Testis (tissue), 5 donors: ENCODE results near the gene MT4. TPM values are rescaled to one million over a fixed set of nuclear protein-coding genes. Genes with fewer than 3 reads are reported as not detected.

ENCODE experiments used
- DNase-seq: peaks from one replicate; pipeline ENCODE4 v3.0.0-alpha.2; 2019
- H3K27ac ChIP-seq, 2 donors: fragments of 200-600 bp; sonication (generic); one replicate each; pipeline ENCODE4 v1.5.1; 2019
- H3K27me3 ChIP-seq: fragments of 200-600 bp; sonication (generic); one replicate; pipeline ENCODE4 v1.5.1; 2019
- H3K36me3 ChIP-seq: fragments of 200-600 bp; sonication (generic); one replicate; pipeline ENCODE4 v1.5.1; 2017; ENCODE audit warnings: low read depth; ENCODE audit errors: missing control alignments
- H3K4me1 ChIP-seq: fragments of 200-600 bp; sonication (generic); one replicate; pipeline ENCODE4 v1.5.1; 2019
- H3K4me3 ChIP-seq, 2 donors: fragments of 200-600 bp; sonication (generic); one replicate each; pipeline ENCODE4 v1.5.1; 2017 to 2019
- H3K9me3 ChIP-seq: fragments of 200-600 bp; sonication (generic); one replicate; pipeline ENCODE4 v1.5.1; 2017
- CTCF ChIP-seq, 3 experiments: fragments of 450-650 bp in 2 of 3; fragments of 200-600 bp in 1 of 3; sonication (generic) in 1 of 3; IDR thresholded peaks; one replicate each; pipeline ENCODE4 v1.5.1; 2016 to 2019; ENCODE audit warnings: antibody characterized with exemption in 3 of 3, mild to moderate bottlenecking in 2 of 3, moderate library complexity in 1 of 3
- POLR2A ChIP-seq: fragments of 450-650 bp; IDR thresholded peaks from one replicate; pipeline ENCODE4 v1.6.1; 2017; ENCODE audit warnings: antibody characterized with exemption, mild to moderate bottlenecking, moderate library complexity
- WGBS, 2 donors: methylation state at CpG; one replicate each; pipeline ENCODE4 v1.1.5; 2018; 5-methylcytosine and 5-hydroxymethylcytosine counted together
- intact Hi-C: fragments of 100-400 bp; cut with DNase I; formaldehyde crosslinking; loops from one replicate; pipeline ENCODE4 v1.15.1; 2023; ENCODE audit warnings: low total_unique reads
- long read RNA-seq, 2 donors: transcript quantifications; one replicate each; lab custom pipeline, GENCODE V29; 2026
- polyA plus RNA-seq: library from polyadenylated mRNA; stranded (reverse); fragments of 350-450 nt; fragmentation: Illumina TruSeq; extraction: RNeasy Lipid Tissue Mini Kit (QIAGEN cat#74804); gene quantifications from one replicate; pipeline ENCODE4 v1.2.3, GENCODE V29; 2014; ENCODE audit warnings: low read depth, low replicate concordance; ENCODE audit not compliant: insufficient read depth
- total RNA-seq, 2 donors: library from RNA; depleted of rRNA; stranded (reverse); fragments of >200 nt; gene quantifications; one replicate each; pipeline ENCODE4 v1.2.3, GENCODE V29; 2016

MT4 gene
- not detected for total RNA-seq
- polyA plus RNA-seq = 2.3 TPM
- long read RNA-seq, donor 1, partial matches to known transcripts = 0 of 2 reads
- long read RNA-seq, donor 1, other reads (novel, unspliced or antisense) = 0 of 2 reads
- long read RNA-seq, donor 2, partial matches to known transcripts = 0 of 3 reads
- long read RNA-seq, donor 2, other reads (novel, unspliced or antisense) = 0 of 3 reads

GRCh38 chr16:56564793-56565477 is at the start of gene MT4:
TSS of gene MT4 (plus strand) at chr16:56565073. CDS start at chr16:56565129, 56 bp downstream.
- intact Hi-C loops = no loop called here
- H3K27me3 ChIP-seq = no peaks in the 10 kb centered on the region
- no peaks in the 10 kb centered on the region for H3K9me3 ChIP-seq
- WGBS, 2 donors = 79 to 86% methylated on average over 6 to 12 of the region's 12 CpGs
- no peaks in the 10 kb centered on the region for H3K36me3 ChIP-seq
- DNase-seq = no peak
- TF ChIP-seq CTCF (IDR thresholded peaks at IDR 0.05) (no peak), POLR2A (no peak)
- no peaks in the 10 kb centered on the region for H3K4me1 ChIP-seq
- H3K27ac ChIP-seq = no peak within 1 kb of the TSS
- no peak within 1 kb of the TSS for H3K4me3 ChIP-seq

GRCh38 chr16:56515665-56516064 is 49.2 kb upstream of the MT4 start:
- intact Hi-C loops = no loop called here
- WGBS, 2 donors = 76 to 80% methylated on average over 6 of the region's 6 CpGs
- Histone ChIP-seq H3K4me3 (no peak overlapping the region), H3K36me3 (no peaks in the 10 kb centered on the region), H3K27me3 (no peaks in the 10 kb centered on the region), H3K9me3 (no peaks in the 10 kb centered on the region), H3K4me1 (peaks cover 18% of the 10 kb centered on the region), H3K27ac (no peak overlapping the region)
- DNase-seq = no peak
- TF ChIP-seq POLR2A (no peak), CTCF (IDR thresholded peaks at IDR 0.05) (no peak)

DNA sequence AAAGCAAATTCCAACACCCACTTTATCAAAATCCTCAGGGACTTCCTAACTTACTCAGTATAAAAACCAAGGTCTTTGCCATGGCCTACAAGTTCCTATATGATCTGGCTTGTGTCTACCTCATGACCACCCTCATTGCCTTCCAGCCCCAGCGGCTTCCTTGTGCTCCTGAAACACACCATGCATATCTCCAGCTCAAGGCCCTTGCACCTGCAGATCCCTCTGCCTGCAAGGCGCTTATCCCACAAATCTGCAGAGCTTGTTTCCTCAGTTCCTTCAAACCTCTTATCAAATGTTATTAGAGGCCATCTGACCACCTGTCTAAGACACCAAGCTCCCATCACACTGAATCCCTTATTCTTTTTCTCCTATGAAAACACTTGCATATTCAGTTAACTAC is 47.7 kb upstream of the MT4 start:
- intact Hi-C loops = no loop called here
- Histone ChIP-seq H3K27me3 (no peaks in the 10 kb centered on the region), H3K4me3 (no peak overlapping the region), H3K27ac (no peak overlapping the region), H3K4me1 (peaks cover 18% of the 10 kb centered on the region), H3K36me3 (no peaks in the 10 kb centered on the region), H3K9me3 (no peaks in the 10 kb centered on the region)
- 75 to 82% methylated on average over 2 of the region's 2 CpGs for WGBS, 2 donors
- DNase-seq = no peak
- TF ChIP-seq POLR2A (no peak), CTCF (IDR thresholded peaks at IDR 0.05) (no peak)

DNA sequence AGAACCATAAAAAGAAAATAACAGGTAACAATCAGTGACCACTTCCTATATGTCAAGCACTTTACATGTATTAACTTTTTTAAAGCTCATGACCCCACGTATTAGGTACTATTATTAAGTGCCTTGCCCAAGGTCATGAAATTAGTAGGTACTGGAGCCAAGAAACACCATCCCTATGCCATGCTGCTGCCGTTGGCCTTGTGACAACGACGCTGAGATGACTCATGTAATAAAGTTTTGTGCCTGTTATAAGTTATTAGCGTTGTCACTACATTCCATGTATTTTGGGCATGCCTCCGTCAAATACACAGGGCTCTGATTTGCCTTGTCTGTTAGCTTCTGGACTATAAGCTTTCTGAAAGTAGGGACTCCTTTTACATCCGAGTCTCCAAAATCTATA is 46.4 kb upstream of the MT4 start:
- peaks cover 18% of the 10 kb centered on the region for H3K4me1 ChIP-seq
- no peaks in the 10 kb centered on the region for H3K36me3 ChIP-seq
- TF ChIP-seq CTCF (IDR thresholded peaks at IDR 0.05) (no peak), POLR2A (no peak)
- H3K9me3 ChIP-seq = no peaks in the 10 kb centered on the region
- no peak overlapping the region for H3K27ac ChIP-seq
- intact Hi-C loops = no loop called here
- no peaks in the 10 kb centered on the region for H3K27me3 ChIP-seq
- WGBS, 2 donors = 51 to 53% methylated on average over 7 of the region's 7 CpGs
- no peak overlapping the region for H3K4me3 ChIP-seq
- no peak for DNase-seq
